SK-N-SH (cell line): ENCODE measurements around the gene SDE2. TPM values are rescaled to one million over a fixed set of nuclear protein-coding genes. Genes with fewer than 3 reads are reported as not detected.

Source experiments
- CTCF ChIA-PET: fragments of 300-600, 350-600 bp; formaldehyde crosslinking; extraction: SDS; loops from one replicate; lab custom pipeline; 2021; lab: Yijun Ruan, JAX
- POLR2A ChIA-PET: fragments of 350-600 bp; sonication (Branson Sonifier 250); formaldehyde crosslinking; extraction: SDS; loops from one replicate; lab custom pipeline; 2020; ENCODE audit warnings: antibody characterized with exemption, inconsistent platforms; lab: Yijun Ruan, JAX
- DNase-seq: peaks from one replicate; pipeline ENCODE4 v3.0.0; 2012
- H2AFZ ChIP-seq: fragments of 200-600 bp; sonication (generic); 2 replicates; pipeline ENCODE4 v1.8.1; 2016; ENCODE audit warnings: antibody characterized with exemption, mild to moderate bottlenecking, low read depth
- H3F3A ChIP-seq: fragments of 200-600 bp; sonication (generic); replicated peaks from 2 replicates; pipeline ENCODE3; 2016; ENCODE audit warnings: antibody characterized with exemption, mild to moderate bottlenecking; ENCODE audit not compliant: insufficient read depth
- H3K27ac ChIP-seq, 2 experiments: fragments of 200-500 bp in 1 of 2; fragments of 200-600 bp in 1 of 2; sonication (Bioruptor generic) in 1 of 2; sonication (generic), shearing (Covaris generic) in 1 of 2; 2 replicates each; pipeline versions ENCODE4 v1.5.1 to v1.6.1; 2014 to 2016; ENCODE audit warnings: low read depth in 2 of 2, inconsistent platforms in 1 of 2, low read length in 1 of 2, mild to moderate bottlenecking in 1 of 2, mixed read lengths in 1 of 2
- H3K27me3 ChIP-seq: fragments of 200-600 bp; sonication (generic), shearing (Covaris generic); 2 replicates; pipeline ENCODE4 v1.6.1; 2016; ENCODE audit warnings: mixed run types; ENCODE audit not compliant: insufficient read depth
- H3K36me3 ChIP-seq, 2 experiments: fragments of 200-500 bp in 1 of 2; fragments of 200-600 bp in 1 of 2; sonication (Bioruptor generic) in 1 of 2; sonication (generic) in 1 of 2; replicated peaks in 1 of 2; 2 replicates each; pipeline versions ENCODE3 to v1.5.1; 2014 to 2016; ENCODE audit warnings: low read length in 1 of 2, mild to moderate bottlenecking in 1 of 2; ENCODE audit not compliant: insufficient read depth in 2 of 2, control insufficient read depth in 1 of 2
- H3K4me1 ChIP-seq, 2 experiments: fragments of 200-500 bp in 1 of 2; fragments of 200-600 bp in 1 of 2; sonication (Bioruptor generic) in 1 of 2; sonication (generic), shearing (Covaris generic) in 1 of 2; 2 replicates each; pipeline versions ENCODE4 v1.5.1 to v1.6.1; 2014 to 2016; ENCODE audit warnings: low read depth in 1 of 2, low read length in 1 of 2, mixed run types in 1 of 2; ENCODE audit not compliant: insufficient read depth in 2 of 2, control insufficient read depth in 1 of 2
- H3K4me2 ChIP-seq: fragments of 200-600 bp; sonication (generic), shearing (Covaris generic); 2 replicates; pipeline ENCODE4 v1.6.1; 2017; ENCODE audit warnings: mixed run types
- H3K4me3 ChIP-seq, 2 experiments: fragments of 200-500 bp in 1 of 2; fragments of 200-600 bp in 1 of 2; sonication (Bioruptor generic) in 1 of 2; sonication (generic), shearing (Covaris generic) in 1 of 2; 2 replicates each; pipeline versions ENCODE4 v1.5.1 to v1.8.1; 2014 to 2016; ENCODE audit warnings: low read depth in 2 of 2, inconsistent platforms in 1 of 2, low read length in 1 of 2, mild to moderate bottlenecking in 1 of 2, mixed read lengths in 1 of 2, moderate library complexity in 1 of 2
- H3K79me2 ChIP-seq: fragments of 200-600 bp; sonication (generic); 2 replicates; pipeline ENCODE4 v1.8.1; 2017; ENCODE audit warnings: mild to moderate bottlenecking; ENCODE audit not compliant: insufficient read depth
- H3K9ac ChIP-seq: fragments of 200-600 bp; sonication (generic); 2 replicates; pipeline ENCODE4 v1.6.1; 2017; ENCODE audit warnings: mixed run types
- H3K9me2 ChIP-seq: fragments of 200-600 bp; sonication (generic); 2 replicates; pipeline ENCODE4 v1.6.1; 2017; ENCODE audit warnings: mixed run types
- H3K9me3 ChIP-seq: fragments of 200-600 bp; sonication (generic); 2 replicates; pipeline ENCODE4 v1.6.1; 2017; ENCODE audit warnings: mixed run types, mild to moderate bottlenecking, moderate library complexity
- H4K20me1 ChIP-seq: fragments of 200-600 bp; sonication (generic); 2 replicates; pipeline ENCODE4 v1.6.1; 2017; ENCODE audit warnings: mild to moderate bottlenecking, mixed run types; ENCODE audit not compliant: insufficient read depth
- CHD2 ChIP-seq: fragments of 150-350 bp; IDR thresholded peaks from 2 replicates; pipeline ENCODE4 v1.6.1; 2018; ENCODE audit warnings: low read length; ENCODE audit not compliant: partially characterized antibody
- FOSL2 ChIP-seq: IDR thresholded peaks from 2 replicates; pipeline ENCODE4 v1.4.0; 2012; ENCODE audit warnings: low read depth, mild to moderate bottlenecking, moderate library complexity, borderline replicate concordance
- GATA2 ChIP-seq: sonication (generic); formaldehyde crosslinking; IDR thresholded peaks from 2 replicates; pipeline ENCODE4 v1.5.0; 2020; ENCODE audit warnings: mild to moderate bottlenecking, missing genetic modification reagents
- MAX ChIP-seq: IDR thresholded peaks from 2 replicates; pipeline ENCODE4 v1.4.0; 2012; ENCODE audit warnings: low read depth
- MEF2A ChIP-seq: IDR thresholded peaks from 2 replicates; pipeline ENCODE4 v1.4.0; 2012; ENCODE audit warnings: low read depth, borderline replicate concordance
- MXI1 ChIP-seq: IDR thresholded peaks from 2 replicates; pipeline ENCODE4 v1.6.1; 2012; ENCODE audit warnings: mild to moderate bottlenecking, low read depth, low read length, improper control_type of control experiment
- NFIC ChIP-seq: IDR thresholded peaks from 2 replicates; pipeline ENCODE4 v1.4.0; 2012; ENCODE audit warnings: borderline replicate concordance
- NRF1 ChIP-seq: IDR thresholded peaks from 2 replicates; pipeline ENCODE4 v1.6.1; 2012; ENCODE audit warnings: low read depth, mild to moderate bottlenecking, low read length
- RCOR1 ChIP-seq: fragments of 150-350 bp; IDR thresholded peaks from 2 replicates; pipeline ENCODE4 v1.6.1; 2017; ENCODE audit warnings: antibody characterized with exemption, low read length
- RXRA ChIP-seq: IDR thresholded peaks from 2 replicates; pipeline ENCODE4 v1.4.0; 2012; ENCODE audit warnings: low read depth, mild to moderate bottlenecking, borderline replicate concordance
- TCF12 ChIP-seq: IDR thresholded peaks from 2 replicates; pipeline ENCODE4 v1.4.0; 2012
- TEAD4 ChIP-seq: IDR thresholded peaks from 2 replicates; pipeline ENCODE4 v1.4.0; 2012; ENCODE audit warnings: mild to moderate bottlenecking, borderline replicate concordance; ENCODE audit not compliant: insufficient read depth
- YY1 ChIP-seq: IDR thresholded peaks from 2 replicates; pipeline ENCODE4 v1.4.0; 2012; ENCODE audit warnings: low read depth, mild to moderate bottlenecking
- whole genome bisulfite sequencing: methylation state at CpG from one replicate; pipeline ENCODE4 v1.1.6; 2017; ENCODE audit warnings: low lambda C conversion rate; 5-methylcytosine and 5-hydroxymethylcytosine counted together
- polyA plus RNA-seq, 3 experiments: library from polyadenylated mRNA; depleted of rRNA; stranded (reverse); fragments of >200 nt; gene quantifications; 2 replicates each; pipeline ENCODE4 v1.2.3, GENCODE V29; 2012
- TF ChIP-seq, protein P1 (sequence below): IDR thresholded peaks from 2 replicates; pipeline ENCODE4; 2012
- TF ChIP-seq, protein P2 (sequence below): IDR thresholded peaks from 2 replicates; pipeline ENCODE4 v1.4.0; 2012; ENCODE audit warnings: low read depth, borderline replicate concordance
- TF ChIP-seq, protein P3 (sequence below): fragments of 150-350 bp; IDR thresholded peaks from 2 replicates; pipeline ENCODE4 v1.6.1; 2017; ENCODE audit warnings: antibody characterized with exemption, low read length, low read depth, borderline replicate concordance

The SDE2 gene
- polyA plus RNA-seq, 1 of the 3 experiments (the other 2 are of a cell fraction): 10.1 TPM

DNA sequence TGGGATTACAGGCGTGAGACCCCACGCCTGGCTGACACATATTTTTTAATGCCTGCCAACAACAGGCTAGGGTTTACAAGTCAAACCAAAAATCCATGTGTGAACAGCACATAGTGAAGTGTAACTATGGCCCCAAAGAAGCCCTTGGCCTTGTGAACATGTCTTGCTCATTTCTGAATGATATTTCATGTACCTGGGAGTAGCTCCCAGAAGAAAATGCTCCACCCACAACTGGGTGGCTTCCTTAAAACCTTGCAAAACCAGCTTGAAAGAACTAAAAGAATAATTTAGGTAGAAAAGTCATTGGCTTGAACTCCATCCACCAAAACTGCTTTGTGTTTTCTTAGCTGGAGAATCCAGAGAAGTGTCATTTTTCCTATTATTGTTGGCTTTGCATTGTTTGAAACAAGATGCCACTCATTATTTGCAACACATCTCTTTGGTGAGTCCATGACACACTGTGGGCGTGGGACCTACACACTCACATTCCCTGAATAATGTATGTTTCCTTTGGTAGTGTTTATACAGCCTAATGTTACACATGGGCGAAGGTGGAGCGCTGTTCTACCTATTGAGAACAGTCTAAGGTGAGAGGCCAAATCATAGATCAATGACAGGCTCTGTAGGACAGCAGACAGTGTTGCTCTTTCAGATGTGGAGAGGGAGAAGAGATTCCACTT lies 28.5 kb upstream of the SDE2 start:
- no peak overlapping the region for H3K9ac ChIP-seq
- POLR2A ChIA-PET: no interaction called here
- no peaks in the 10 kb centered on the region for H3K9me3 ChIP-seq
- H3K4me3 ChIP-seq: no peak overlapping the region
- H3K36me3 ChIP-seq: no peaks in the 10 kb centered on the region
- H3K9me2 ChIP-seq: no peaks in the 10 kb centered on the region
- no peaks in the 10 kb centered on the region for H3F3A ChIP-seq
- WGBS: 91% methylated on average over 5 of the region's 5 CpGs
- H2AFZ ChIP-seq: no peak overlapping the region
- no peaks in the 10 kb centered on the region for H4K20me1 ChIP-seq
- no peak for TF ChIP-seq CHD2
- TF ChIP-seq, all 33 proteins: peak for 0
- CTCF ChIA-PET: interaction anchor here (1.2 kb wide), 1 partner anchor 37 kb away, joined by 3 read pairs; no protein-coding TSS in a partner anchor
- H3K4me1 ChIP-seq: no peaks in the 10 kb centered on the region; a peak in 1 of 4 replicates
- DNase-seq: no peak
- H3K4me2 ChIP-seq: no peak overlapping the region
- no peaks in the 10 kb centered on the region for H3K27me3 ChIP-seq
- H3K79me2 ChIP-seq: no peaks in the 10 kb centered on the region
- no peak overlapping the region for H3K27ac ChIP-seq

DNA sequence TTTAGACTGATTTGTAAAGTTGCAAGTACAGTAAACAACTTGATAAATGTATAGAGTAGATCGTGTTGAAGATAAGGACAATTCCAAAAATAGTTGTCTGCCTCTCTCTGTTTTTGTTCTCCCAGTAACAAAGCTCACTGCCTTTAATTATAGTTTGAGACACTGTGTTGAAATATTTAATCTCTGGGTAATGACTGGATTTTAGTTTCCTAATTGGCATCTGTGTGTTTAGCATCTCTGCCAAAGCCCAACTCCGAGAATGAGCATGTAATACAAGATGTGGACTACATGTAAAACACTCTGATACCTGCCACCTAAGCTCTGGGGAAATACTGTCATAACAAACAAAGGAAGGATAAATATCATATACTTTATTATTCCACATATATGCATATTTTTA lies 27.7 kb upstream of the SDE2 start:
- Histone ChIP-seq H3K4me3 (no peak overlapping the region), H2AFZ (no peak overlapping the region), H3K4me1 (no peaks in the 10 kb centered on the region; a peak in 1 of 4 replicates), H3K9ac (no peak overlapping the region), H3K36me3 (no peaks in the 10 kb centered on the region), H3K79me2 (no peaks in the 10 kb centered on the region), H3K27me3 (no peaks in the 10 kb centered on the region), H3K9me3 (no peaks in the 10 kb centered on the region), H3K9me2 (no peaks in the 10 kb centered on the region), H3K27ac (no peak overlapping the region), H3K4me2 (no peak overlapping the region), H3F3A (no peaks in the 10 kb centered on the region), H4K20me1 (no peaks in the 10 kb centered on the region)
- POLR2A ChIA-PET: no interaction called here
- 60% methylated on average over 2 of the region's 2 CpGs for WGBS
- no peak for DNase-seq
- CTCF ChIA-PET: interaction anchor here (1.2 to 1.5 kb wide), 2 partner anchors 38 to 39 kb away, joined by 3 to 4 read pairs; no protein-coding TSS in a partner anchor
- no peak for TF ChIP-seq FOSL2
- TF ChIP-seq MEF2A: no peak
- no peak for TF ChIP-seq TEAD4
- no peak for TF ChIP-seq YY1
- TF ChIP-seq, protein P1, sequence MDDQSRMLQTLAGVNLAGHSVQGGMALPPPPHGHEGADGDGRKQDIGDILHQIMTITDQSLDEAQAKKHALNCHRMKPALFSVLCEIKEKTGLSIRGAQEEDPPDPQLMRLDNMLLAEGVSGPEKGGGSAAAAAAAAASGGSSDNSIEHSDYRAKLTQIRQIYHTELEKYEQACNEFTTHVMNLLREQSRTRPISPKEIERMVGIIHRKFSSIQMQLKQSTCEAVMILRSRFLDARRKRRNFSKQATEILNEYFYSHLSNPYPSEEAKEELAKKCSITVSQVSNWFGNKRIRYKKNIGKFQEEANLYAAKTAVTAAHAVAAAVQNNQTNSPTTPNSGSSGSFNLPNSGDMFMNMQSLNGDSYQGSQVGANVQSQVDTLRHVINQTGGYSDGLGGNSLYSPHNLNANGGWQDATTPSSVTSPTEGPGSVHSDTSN: no peak
- TF ChIP-seq NRF1: no peak
- TF ChIP-seq, protein P2, sequence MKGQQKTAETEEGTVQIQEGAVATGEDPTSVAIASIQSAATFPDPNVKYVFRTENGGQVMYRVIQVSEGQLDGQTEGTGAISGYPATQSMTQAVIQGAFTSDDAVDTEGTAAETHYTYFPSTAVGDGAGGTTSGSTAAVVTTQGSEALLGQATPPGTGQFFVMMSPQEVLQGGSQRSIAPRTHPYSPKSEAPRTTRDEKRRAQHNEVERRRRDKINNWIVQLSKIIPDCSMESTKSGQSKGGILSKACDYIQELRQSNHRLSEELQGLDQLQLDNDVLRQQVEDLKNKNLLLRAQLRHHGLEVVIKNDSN: no peak
- TF ChIP-seq NFIC: no peak
- no peak for TF ChIP-seq MAX
- TF ChIP-seq MXI1: no peak
- TF ChIP-seq RCOR1: no peak
- TF ChIP-seq RXRA: no peak
- TF ChIP-seq, protein P3, sequence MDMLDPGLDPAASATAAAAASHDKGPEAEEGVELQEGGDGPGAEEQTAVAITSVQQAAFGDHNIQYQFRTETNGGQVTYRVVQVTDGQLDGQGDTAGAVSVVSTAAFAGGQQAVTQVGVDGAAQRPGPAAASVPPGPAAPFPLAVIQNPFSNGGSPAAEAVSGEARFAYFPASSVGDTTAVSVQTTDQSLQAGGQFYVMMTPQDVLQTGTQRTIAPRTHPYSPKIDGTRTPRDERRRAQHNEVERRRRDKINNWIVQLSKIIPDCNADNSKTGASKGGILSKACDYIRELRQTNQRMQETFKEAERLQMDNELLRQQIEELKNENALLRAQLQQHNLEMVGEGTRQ: no peak
- TF ChIP-seq TCF12: no peak
- TF ChIP-seq GATA2 (CRISPR knock-in tag): no peak
